ENCODE data around the gene SCRG1. TPM values are rescaled to one million over a fixed set of nuclear protein-coding genes. Genes with fewer than 3 reads are reported as not detected.

Gene SCRG1
- under 1 TPM in 1 of 2 donors, not detected in 1; 0.42 TPM for total RNA-seq
- long read RNA-seq, partial matches to known transcripts: 0 of 1 reads
- long read RNA-seq, other reads (novel, unspliced or antisense): 1 of 1 reads

- ATAC-seq (no peak), DNase-seq (peak in 1 of 2 donors; percentile 39)
- intact Hi-C loops (cut with DNase I, micrococcal nuclease): no loop called here
These were observed at the start of gene SCRG1 for GRCh38 chr4:173398779-173399415. Gene SCRG1, minus strand, starts transcription at chr4:173399116. Its CDS starts 7,702 bp downstream, at chr4:173391414.

GRCh38 chr4:173448103-173448502 is 49.2 kb upstream of the SCRG1 start:
- intact Hi-C loops (cut with DNase I, micrococcal nuclease): no loop called here
- ATAC-seq (no peak), DNase-seq (peak; percentile 16 to 33)

- intact Hi-C loops (cut with DNase I, micrococcal nuclease): no loop called here
- no peak for DNase-seq
- ATAC-seq: no peak
These were observed 47.5 kb upstream of the SCRG1 start for GRCh38 chr4:173446416-173446815.

GRCh38 chr4:173443121-173443520 is 44.2 kb upstream of the SCRG1 start:
- ATAC-seq (no peak), DNase-seq (no peak)
- intact Hi-C loops (cut with DNase I, micrococcal nuclease): no loop called here

- intact Hi-C loops (cut with DNase I, micrococcal nuclease): no loop called here
- ATAC-seq (no peak), DNase-seq (no peak)
These were observed 43.5 kb upstream of the SCRG1 start for GRCh38 chr4:173442223-173442932.

- no peak for ATAC-seq
- DNase-seq: no peak
- intact Hi-C loops (cut with DNase I, micrococcal nuclease): no loop called here
These were observed 42.0 kb upstream of the SCRG1 start for GRCh38 chr4:173440888-173441287.

GRCh38 chr4:173436771-173437265 is 37.9 kb upstream of the SCRG1 start:
- DNase-seq (no peak), ATAC-seq (no peak)
- intact Hi-C loops (cut with DNase I, micrococcal nuclease): no loop called here

- intact Hi-C loops (cut with DNase I, micrococcal nuclease): no loop called here
- no peak for DNase-seq
- no peak for ATAC-seq
These were observed 37.2 kb upstream of the SCRG1 start for GRCh38 chr4:173436149-173436579.

GRCh38 chr4:173434231-173434630 is 35.3 kb upstream of the SCRG1 start:
- ATAC-seq (no peak), DNase-seq (no peak)
- intact Hi-C loops (cut with DNase I, micrococcal nuclease): no loop called here

GRCh38 chr4:173433447-173433846 is 34.5 kb upstream of the SCRG1 start:
- no peak for DNase-seq
- intact Hi-C loops (cut with DNase I, micrococcal nuclease): no loop called here
- ATAC-seq: no peak

- ATAC-seq: no peak
- DNase-seq: no peak
- intact Hi-C loops (cut with DNase I, micrococcal nuclease): no loop called here
These were observed 33.5 kb upstream of the SCRG1 start for GRCh38 chr4:173432430-173432829.

GRCh38 chr4:173426064-173426463 is 27.1 kb upstream of the SCRG1 start:
- intact Hi-C loops (cut with DNase I, micrococcal nuclease): no loop called here
- DNase-seq (no peak), ATAC-seq (no peak)

GRCh38 chr4:173424899-173425805 is 26.2 kb upstream of the SCRG1 start:
- DNase-seq: no peak
- no peak for ATAC-seq
- intact Hi-C loops (cut with DNase I, micrococcal nuclease): loop anchor here in 1 of 2 donors (5.0 kb wide), 1 partner anchor 67 kb away; no protein-coding TSS in a partner anchor

GRCh38 chr4:173420801-173421200 is 21.9 kb upstream of the SCRG1 start:
- intact Hi-C loops (cut with DNase I, micrococcal nuclease): loop anchor here in 1 of 2 donors (5.0 kb wide), 1 partner anchor 72 kb away; no protein-coding TSS in a partner anchor
- DNase-seq (no peak), ATAC-seq (no peak)

GRCh38 chr4:173420324-173420752 is 21.4 kb upstream of the SCRG1 start:
- intact Hi-C loops (cut with DNase I, micrococcal nuclease): loop anchor here in 1 of 2 donors (5.0 kb wide), 1 partner anchor 72 kb away; no protein-coding TSS in a partner anchor
- DNase-seq (no peak), ATAC-seq (peak; percentile 56)

- intact Hi-C loops (cut with DNase I, micrococcal nuclease): loop anchor here in 1 of 2 donors (5.0 kb wide), 1 partner anchor 101 kb away; no protein-coding TSS in a partner anchor
- no peak for DNase-seq
- no peak for ATAC-seq
These were observed 19.7 kb upstream of the SCRG1 start for GRCh38 chr4:173418639-173419038.

GRCh38 chr4:173417833-173418232 is 18.9 kb upstream of the SCRG1 start:
- DNase-seq (no peak), ATAC-seq (no peak)
- intact Hi-C loops (cut with DNase I, micrococcal nuclease): loop anchor here (2.0 to 5.0 kb wide), 2 partner anchors 99 to 101 kb away; no protein-coding TSS in a partner anchor

GRCh38 chr4:173415885-173416653 is 17.2 kb upstream of the SCRG1 start:
- DNase-seq (peak; percentile 12 to 34), ATAC-seq (peak; percentile 8)
- intact Hi-C loops (cut with DNase I, micrococcal nuclease): loop anchor here (2.0 to 5.0 kb wide), 2 partner anchors 97 to 99 kb away; no protein-coding TSS in a partner anchor
